Ishikawa (cell line): Measurements from ENCODE around the gene BCL2L1.

Experiments
- CEBPB ChIP-seq: IDR thresholded peaks from 2 replicates; pipeline ENCODE4 v1.6.1; 2012
- EP300 ChIP-seq: IDR thresholded peaks from 2 replicates; pipeline ENCODE4 v1.6.1; 2012; ENCODE audit warnings: borderline replicate concordance
- RAD21 ChIP-seq: IDR thresholded peaks from 2 replicates; pipeline ENCODE4 v1.6.1; 2012; ENCODE audit warnings: low read depth
- TAF1 ChIP-seq: IDR thresholded peaks from 2 replicates; pipeline ENCODE4 v1.6.1; 2012; ENCODE audit warnings: low read depth, mild to moderate bottlenecking
- TCF12 ChIP-seq: IDR thresholded peaks from 2 replicates; pipeline ENCODE4 v1.6.1; 2012; ENCODE audit warnings: low read depth
- YY1 ChIP-seq: IDR thresholded peaks from 2 replicates; pipeline ENCODE4 v1.6.1; 2012; ENCODE audit warnings: low read depth
- ZBTB7A ChIP-seq: IDR thresholded peaks from 2 replicates; pipeline ENCODE4 v1.6.1; 2012; ENCODE audit warnings: low read depth
- TF ChIP-seq, protein P1 (sequence below): IDR thresholded peaks from 2 replicates; pipeline ENCODE4 v1.6.1; 2012
- TF ChIP-seq, protein P2 (sequence below): IDR thresholded peaks from 2 replicates; pipeline ENCODE4 v1.6.1; 2012; ENCODE audit warnings: low read depth, mild to moderate bottlenecking
- TF ChIP-seq, protein P3 (sequence below): IDR thresholded peaks from 2 replicates; pipeline ENCODE4 v1.6.1; 2012

DNA sequence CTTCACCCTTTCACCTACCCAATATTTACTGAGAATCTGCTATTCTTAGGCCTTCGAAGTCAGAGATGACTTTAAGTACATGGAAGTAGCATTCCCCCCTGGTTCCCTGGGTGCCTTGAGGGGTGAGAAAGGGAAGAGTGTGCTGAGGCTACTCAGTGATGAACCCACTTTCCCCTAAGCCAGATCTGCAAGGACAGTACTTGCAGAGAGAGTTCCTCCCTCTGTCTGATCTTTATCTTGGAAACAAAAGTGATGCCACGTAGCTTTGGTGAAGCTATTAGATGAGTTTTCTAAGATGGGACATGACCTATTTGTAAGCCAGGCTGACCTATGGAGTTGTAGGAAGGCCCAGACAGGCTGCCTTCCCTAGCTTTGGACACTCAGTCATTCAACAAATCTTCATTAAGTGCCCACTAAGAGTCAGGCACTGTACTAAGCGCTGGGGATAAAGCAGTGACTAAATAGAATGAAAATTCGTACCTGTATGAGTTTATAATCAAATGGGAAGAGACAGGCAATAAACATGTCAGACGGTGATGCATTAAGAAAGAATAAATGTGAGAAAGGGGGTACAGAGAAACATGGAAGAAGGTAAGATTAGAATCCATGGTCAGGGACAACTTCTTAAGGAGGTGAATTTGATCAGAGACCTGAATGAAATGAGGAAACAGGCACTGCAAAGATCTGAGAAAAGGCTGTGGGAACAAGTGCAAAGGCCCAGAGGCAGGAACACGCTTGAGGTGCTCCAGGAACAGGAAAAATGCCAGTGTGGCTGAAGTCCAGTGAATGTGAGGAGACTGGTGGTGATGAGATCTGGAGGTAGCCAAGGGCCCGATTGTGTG is 42.2 kb downstream of the BCL2L1 start:
- no peak for TF ChIP-seq TAF1
- TF ChIP-seq EP300 = no peak
- no peak for TF ChIP-seq ZBTB7A
- TF ChIP-seq, protein P1, sequence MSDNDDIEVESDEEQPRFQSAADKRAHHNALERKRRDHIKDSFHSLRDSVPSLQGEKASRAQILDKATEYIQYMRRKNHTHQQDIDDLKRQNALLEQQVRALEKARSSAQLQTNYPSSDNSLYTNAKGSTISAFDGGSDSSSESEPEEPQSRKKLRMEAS = no peak
- TF ChIP-seq, protein P2, sequence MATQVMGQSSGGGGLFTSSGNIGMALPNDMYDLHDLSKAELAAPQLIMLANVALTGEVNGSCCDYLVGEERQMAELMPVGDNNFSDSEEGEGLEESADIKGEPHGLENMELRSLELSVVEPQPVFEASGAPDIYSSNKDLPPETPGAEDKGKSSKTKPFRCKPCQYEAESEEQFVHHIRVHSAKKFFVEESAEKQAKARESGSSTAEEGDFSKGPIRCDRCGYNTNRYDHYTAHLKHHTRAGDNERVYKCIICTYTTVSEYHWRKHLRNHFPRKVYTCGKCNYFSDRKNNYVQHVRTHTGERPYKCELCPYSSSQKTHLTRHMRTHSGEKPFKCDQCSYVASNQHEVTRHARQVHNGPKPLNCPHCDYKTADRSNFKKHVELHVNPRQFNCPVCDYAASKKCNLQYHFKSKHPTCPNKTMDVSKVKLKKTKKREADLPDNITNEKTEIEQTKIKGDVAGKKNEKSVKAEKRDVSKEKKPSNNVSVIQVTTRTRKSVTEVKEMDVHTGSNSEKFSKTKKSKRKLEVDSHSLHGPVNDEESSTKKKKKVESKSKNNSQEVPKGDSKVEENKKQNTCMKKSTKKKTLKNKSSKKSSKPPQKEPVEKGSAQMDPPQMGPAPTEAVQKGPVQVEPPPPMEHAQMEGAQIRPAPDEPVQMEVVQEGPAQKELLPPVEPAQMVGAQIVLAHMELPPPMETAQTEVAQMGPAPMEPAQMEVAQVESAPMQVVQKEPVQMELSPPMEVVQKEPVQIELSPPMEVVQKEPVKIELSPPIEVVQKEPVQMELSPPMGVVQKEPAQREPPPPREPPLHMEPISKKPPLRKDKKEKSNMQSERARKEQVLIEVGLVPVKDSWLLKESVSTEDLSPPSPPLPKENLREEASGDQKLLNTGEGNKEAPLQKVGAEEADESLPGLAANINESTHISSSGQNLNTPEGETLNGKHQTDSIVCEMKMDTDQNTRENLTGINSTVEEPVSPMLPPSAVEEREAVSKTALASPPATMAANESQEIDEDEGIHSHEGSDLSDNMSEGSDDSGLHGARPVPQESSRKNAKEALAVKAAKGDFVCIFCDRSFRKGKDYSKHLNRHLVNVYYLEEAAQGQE = no peak
- no peak for TF ChIP-seq CEBPB
- TF ChIP-seq YY1 = no peak
- no peak for TF ChIP-seq TCF12
- TF ChIP-seq RAD21 = no peak
- TF ChIP-seq, protein P3, sequence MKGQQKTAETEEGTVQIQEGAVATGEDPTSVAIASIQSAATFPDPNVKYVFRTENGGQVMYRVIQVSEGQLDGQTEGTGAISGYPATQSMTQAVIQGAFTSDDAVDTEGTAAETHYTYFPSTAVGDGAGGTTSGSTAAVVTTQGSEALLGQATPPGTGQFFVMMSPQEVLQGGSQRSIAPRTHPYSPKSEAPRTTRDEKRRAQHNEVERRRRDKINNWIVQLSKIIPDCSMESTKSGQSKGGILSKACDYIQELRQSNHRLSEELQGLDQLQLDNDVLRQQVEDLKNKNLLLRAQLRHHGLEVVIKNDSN = no peak
